ENCODE measurements around the gene UMODL1. TPM values are rescaled to one million over a fixed set of nuclear protein-coding genes. Genes with fewer than 3 reads are reported as not detected.
"Not testable (repeated sequence)": the region's sequence is repeated elsewhere in the genome, so short reads cannot be mapped to it uniquely, and the experiment has no call there.

The UMODL1 gene
- total and polyA plus RNA-seq, 3 experiments from 2014 or later: 0.07 TPM; not detected in 2

GRCh38 chr21:42069843-42070242, 1.3 kb upstream of the UMODL1 start:
- peaks cover 0 to 6% of the 10 kb centered on the region in 2 donors for H3K27me3 Mint-ChIP-seq
- Histone ChIP-seq H3K4me3 (ENCODE audit: low read length) (no peak overlapping the region), H3K27me3 (ENCODE audit: insufficient read depth, low read length, poor library complexity, severe bottlenecking) (no peaks in the 10 kb centered on the region), H3K9me3 (ENCODE audit: low read length) (no peaks in the 10 kb centered on the region), H3K4me1 (ENCODE audit: insufficient read depth, low read length) (peaks cover 4% of the 10 kb centered on the region), H3K27ac (ENCODE audit: low read depth, low read length) (no peak overlapping the region), H3K36me3 (ENCODE audit: insufficient read depth, low read length) (no peaks in the 10 kb centered on the region)
- H3K4me3 Mint-ChIP-seq: no peak overlapping the region
- ChIA-PET POLR2A (no interaction called here), CTCF (interaction anchor here (1.2 kb wide), 1 partner anchor 38 kb away, joined by 3 read pairs; no protein-coding TSS in a partner anchor)
- H3K4me1 Mint-ChIP-seq: peaks cover 10 to 38% (median 28%) of the 10 kb centered on the region in 3 donors
- no peaks in the 10 kb centered on the region for H3K9me3 Mint-ChIP-seq
- no peak overlapping the region for H3K27ac Mint-ChIP-seq
- no peak for DNase-seq
- H3K36me3 Mint-ChIP-seq: no peaks in the 10 kb centered on the region

GRCh38 chr21:42073145-42074099, 2.3 kb downstream of the UMODL1 start:
- H3K4me1 Mint-ChIP-seq: peaks cover 7 to 26% (median 17%) of the 10 kb centered on the region in 3 donors
- H3K27me3 Mint-ChIP-seq: peaks cover 0 to 6% of the 10 kb centered on the region in 2 donors
- H3K27ac Mint-ChIP-seq: no peak overlapping the region
- ChIA-PET CTCF (interaction anchor here (1.1 kb wide), 2 partner anchors 34 to 44 kb away, joined by 3 to 4 read pairs; no protein-coding TSS in a partner anchor), POLR2A (no interaction called here)
- Histone ChIP-seq H3K9me3 (ENCODE audit: low read length) (no peaks in the 10 kb centered on the region), H3K4me3 (ENCODE audit: low read length) (no peak overlapping the region), H3K36me3 (ENCODE audit: insufficient read depth, low read length) (no peaks in the 10 kb centered on the region), H3K27ac (ENCODE audit: low read depth, low read length) (no peak overlapping the region), H3K27me3 (ENCODE audit: insufficient read depth, low read length, poor library complexity, severe bottlenecking) (no peaks in the 10 kb centered on the region), H3K4me1 (ENCODE audit: insufficient read depth, low read length) (no peaks in the 10 kb centered on the region)
- no peaks in the 10 kb centered on the region for H3K9me3 Mint-ChIP-seq
- peak in 1 of 5 donors; percentile 35 for DNase-seq
- H3K36me3 Mint-ChIP-seq: no peaks in the 10 kb centered on the region
- no peak overlapping the region for H3K4me3 Mint-ChIP-seq

DNA sequence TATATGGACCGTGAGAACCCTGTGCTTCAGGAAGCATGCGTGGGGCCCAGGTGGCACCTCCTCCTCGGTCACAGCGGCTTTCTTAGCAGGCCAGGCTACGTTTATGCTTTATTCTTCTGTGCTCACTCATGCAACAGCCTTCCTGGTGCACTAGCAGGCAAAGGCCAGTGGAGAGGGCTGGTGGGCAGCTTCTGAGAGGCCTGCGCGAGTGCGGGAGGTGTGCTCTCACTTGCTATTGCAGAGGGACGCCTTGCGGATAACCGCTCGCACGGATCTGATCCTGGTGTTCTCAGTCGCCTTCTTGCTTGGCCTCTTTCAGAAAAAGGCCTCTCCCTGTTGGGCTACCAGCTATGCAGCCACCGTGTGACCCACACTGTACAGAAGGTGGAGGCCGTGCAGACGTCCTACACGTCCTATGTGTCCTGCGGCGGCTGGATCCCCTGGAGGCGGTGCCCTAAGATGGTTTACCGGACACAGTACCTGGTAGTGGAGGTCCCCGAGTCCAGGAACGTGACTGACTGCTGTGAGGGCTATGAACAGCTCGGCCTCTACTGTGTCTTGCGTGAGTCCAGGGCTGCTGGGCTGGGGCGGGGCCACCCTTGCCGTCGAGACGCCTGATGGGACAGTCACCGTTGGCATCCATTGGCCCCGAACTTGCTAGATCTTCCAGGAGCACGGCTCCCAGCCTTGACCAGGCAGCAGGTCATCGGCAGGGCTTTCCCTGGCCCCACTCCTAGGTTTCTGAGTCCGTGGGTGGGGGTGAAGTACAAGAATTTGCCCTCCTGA, 4.8 kb downstream of the UMODL1 start:
- Histone ChIP-seq H3K36me3 (ENCODE audit: insufficient read depth, low read length) (no peaks in the 10 kb centered on the region), H3K27ac (ENCODE audit: low read depth, low read length) (no peak overlapping the region), H3K9me3 (ENCODE audit: low read length) (no peaks in the 10 kb centered on the region), H3K4me1 (ENCODE audit: insufficient read depth, low read length) (no peaks in the 10 kb centered on the region), H3K4me3 (ENCODE audit: low read length) (no peak overlapping the region), H3K27me3 (ENCODE audit: insufficient read depth, low read length, poor library complexity, severe bottlenecking) (no peaks in the 10 kb centered on the region)
- POLR2A ChIA-PET: no interaction called here
- DNase-seq: peak in 1 of 5 donors; percentile 26
- peaks cover 0 to 3% (median 0%) of the 10 kb centered on the region in 3 donors for H3K4me1 Mint-ChIP-seq
- H3K9me3 Mint-ChIP-seq: no peaks in the 10 kb centered on the region
- peak overlapping the region in 1 of 8 donors; percentile 84 for H3K27ac Mint-ChIP-seq
- H3K4me3 Mint-ChIP-seq: no peak overlapping the region
- H3K27me3 Mint-ChIP-seq: peaks cover 0 to 6% of the 10 kb centered on the region in 2 donors
- CTCF ChIA-PET: interaction anchor here (2.0 kb wide), 1 partner anchor 31 kb away, joined by 5 read pairs; no protein-coding TSS in a partner anchor
- no peaks in the 10 kb centered on the region for H3K36me3 Mint-ChIP-seq

GRCh38 chr21:42077685-42078238, 6.6 kb downstream of the UMODL1 start:
- H3K4me1 Mint-ChIP-seq; H3K36me3 ChIP-seq (ENCODE audit: insufficient read depth, low read length); DNase-seq; H3K9me3 ChIP-seq (ENCODE audit: low read length); H3K27me3 Mint-ChIP-seq; H3K9me3 Mint-ChIP-seq; H3K4me1 ChIP-seq (ENCODE audit: insufficient read depth, low read length); CTCF ChIA-PET; H3K36me3 Mint-ChIP-seq; H3K27ac Mint-ChIP-seq; H3K4me3 Mint-ChIP-seq; H3K27ac ChIP-seq (ENCODE audit: low read depth, low read length); H3K27me3 ChIP-seq (ENCODE audit: insufficient read depth, low read length, poor library complexity, severe bottlenecking); POLR2A ChIA-PET; H3K4me3 ChIP-seq (ENCODE audit: low read length): not testable (repeated sequence)

- H3K27ac Mint-ChIP-seq; H3K36me3 ChIP-seq (ENCODE audit: insufficient read depth, low read length); H3K9me3 ChIP-seq (ENCODE audit: low read length); H3K4me3 ChIP-seq (ENCODE audit: low read length); H3K27me3 Mint-ChIP-seq; H3K4me1 ChIP-seq (ENCODE audit: insufficient read depth, low read length); CTCF ChIA-PET; H3K9me3 Mint-ChIP-seq; H3K4me1 Mint-ChIP-seq; POLR2A ChIA-PET; H3K27ac ChIP-seq (ENCODE audit: low read depth, low read length); H3K4me3 Mint-ChIP-seq; H3K27me3 ChIP-seq (ENCODE audit: insufficient read depth, low read length, poor library complexity, severe bottlenecking); DNase-seq; H3K36me3 Mint-ChIP-seq: not testable (repeated sequence)
Measured at GRCh38 chr21:42078247-42079007, 7.3 kb downstream of the UMODL1 start.

DNA sequence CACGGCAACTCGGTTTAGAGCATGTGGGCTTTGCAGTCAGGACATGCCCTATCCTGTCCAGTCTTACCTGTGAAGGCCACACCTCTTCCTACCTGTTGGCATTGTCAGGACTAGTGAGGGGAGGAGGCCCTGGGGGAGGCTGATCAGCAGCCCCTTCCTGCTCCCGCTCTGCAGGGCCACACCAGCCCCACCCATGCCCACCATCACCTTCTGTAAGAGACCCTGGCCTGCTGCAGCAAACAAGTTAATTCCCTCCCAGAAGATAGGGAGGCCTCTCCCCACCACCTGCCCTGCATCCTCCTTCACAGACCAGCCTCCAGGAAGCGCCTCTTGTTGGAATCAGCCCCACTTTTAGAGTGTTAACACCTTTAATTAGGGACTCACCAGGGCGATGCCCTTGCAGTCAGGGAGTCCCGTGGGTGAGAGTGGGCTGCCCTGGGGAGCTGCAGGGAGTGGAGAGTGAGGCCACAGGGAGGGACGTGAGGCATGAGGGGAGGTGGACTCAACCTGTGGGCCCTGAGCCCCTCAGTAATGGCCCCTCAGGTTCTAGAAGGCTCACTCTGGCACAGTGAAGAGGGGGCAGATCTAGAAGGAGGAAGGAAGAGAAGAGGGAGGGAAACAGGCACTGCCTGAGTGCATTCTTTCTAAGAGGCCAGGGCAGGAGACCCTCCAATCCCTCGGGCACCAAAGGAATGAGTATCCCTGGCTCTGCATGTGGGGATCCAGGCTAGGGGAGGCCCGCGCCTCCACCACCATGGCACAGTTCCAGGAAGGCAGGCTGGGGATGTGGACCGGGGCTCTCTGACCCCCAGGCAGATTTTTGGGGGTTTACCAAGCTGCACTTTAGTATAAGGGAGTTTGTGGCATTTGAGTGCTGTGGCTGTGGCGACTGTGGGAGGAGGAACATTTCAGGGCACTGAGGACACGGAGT, 8.2 kb downstream of the UMODL1 start:
- peak overlapping the region in 1 of 8 donors; percentile 79 for H3K27ac Mint-ChIP-seq
- no peak overlapping the region for H3K27ac ChIP-seq (ENCODE audit: low read depth, low read length)
- ChIA-PET CTCF (no interaction called here), POLR2A (no interaction called here)
- no peaks in the 10 kb centered on the region for H3K9me3 Mint-ChIP-seq
- H3K4me3 Mint-ChIP-seq: no peak overlapping the region
- H3K4me1 ChIP-seq (ENCODE audit: insufficient read depth, low read length): no peaks in the 10 kb centered on the region
- DNase-seq: no peak
- H3K4me1 Mint-ChIP-seq: peaks cover 0 to 3% (median 0%) of the 10 kb centered on the region in 3 donors
- H3K27me3 Mint-ChIP-seq: peaks cover 4% of the 10 kb centered on the region in 2 donors
- no peaks in the 10 kb centered on the region for H3K36me3 Mint-ChIP-seq
- no peaks in the 10 kb centered on the region for H3K9me3 ChIP-seq (ENCODE audit: low read length)
- no peak overlapping the region for H3K4me3 ChIP-seq (ENCODE audit: low read length)
- H3K36me3 ChIP-seq (ENCODE audit: insufficient read depth, low read length): no peaks in the 10 kb centered on the region
- H3K27me3 ChIP-seq (ENCODE audit: insufficient read depth, low read length, poor library complexity, severe bottlenecking): no peaks in the 10 kb centered on the region
